Putamen (tissue), 1 donor: ENCODE data around the gene SUMO3.

Source experiments
- DNase-seq: peaks from one replicate; pipeline ENCODE4 v3.0.0-alpha.2; 2016; ENCODE audit warnings: low spot score

The SUMO3 gene

GRCh38 chr21:44801468-44802395, 16.1 kb downstream of the SUMO3 start, which contains the start of gene UBE2G2:
Gene UBE2G2, minus strand, starts transcription at chr21:44801820. Its CDS starts 72 bp downstream, at chr21:44801748.
- peak; percentile 80 for DNase-seq

DNA sequence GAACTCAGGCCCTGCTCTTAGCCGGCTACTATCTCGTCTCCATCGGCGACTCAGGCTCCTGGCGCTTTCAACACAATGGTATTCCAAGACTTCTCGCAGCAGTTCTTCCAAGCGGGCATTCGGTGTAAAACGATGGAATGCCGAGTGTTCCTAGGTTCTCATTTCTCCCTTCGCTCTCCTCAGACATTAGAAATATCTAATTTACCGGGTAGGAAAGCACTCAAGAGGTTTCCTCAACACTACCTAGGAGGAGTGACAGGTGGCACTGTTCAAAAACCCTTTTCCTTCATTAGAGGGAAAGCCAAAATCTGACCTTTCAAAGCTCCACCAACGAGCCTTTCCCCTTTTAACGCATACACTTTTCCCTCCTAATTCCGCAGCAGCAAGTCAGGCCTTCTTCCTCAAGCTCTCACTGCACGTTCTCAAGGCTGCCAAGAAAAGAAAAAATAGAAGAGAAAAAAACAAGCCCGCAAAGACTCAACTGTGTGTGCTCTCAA, 16.8 kb downstream of the SUMO3 start:
- DNase-seq = no peak

DNA sequence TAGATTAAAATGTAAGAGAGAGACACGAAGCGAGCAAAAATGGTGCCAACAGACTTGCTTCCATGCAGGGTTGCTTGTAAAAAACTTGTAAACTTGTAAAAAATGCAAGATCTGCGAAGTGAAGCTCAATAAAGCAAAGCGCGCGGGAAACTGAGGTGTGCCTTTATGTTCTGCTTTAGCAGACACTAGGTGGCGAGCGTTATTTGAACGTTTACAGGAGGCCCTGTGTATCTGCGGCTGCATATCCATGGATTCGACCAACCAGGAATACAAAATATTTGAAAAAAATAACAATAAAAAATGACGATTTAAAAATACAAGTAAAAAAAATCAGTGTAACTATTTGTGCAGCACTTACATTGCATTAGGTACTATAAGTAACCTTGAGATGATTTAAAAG, 17.8 kb downstream of the SUMO3 start:
- DNase-seq = no peak

DNA sequence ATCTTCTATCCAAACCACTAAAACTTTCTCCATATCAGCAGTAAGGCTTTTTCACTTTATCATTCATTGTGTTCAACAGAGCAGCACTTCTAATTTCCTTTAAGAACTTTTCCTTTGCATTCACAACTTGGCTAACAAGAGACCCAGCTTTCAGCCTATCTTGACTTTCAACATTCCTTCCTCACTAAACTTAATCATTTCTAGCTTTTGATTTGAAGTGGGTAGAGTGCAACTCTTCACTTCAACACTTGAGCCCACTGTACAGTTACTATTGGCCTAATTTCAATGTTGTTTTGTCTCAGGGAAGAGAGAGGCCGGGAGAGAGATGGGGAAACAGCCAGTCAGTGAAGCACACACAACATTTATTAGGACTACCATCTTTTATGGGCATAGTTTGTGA, 18.2 kb downstream of the SUMO3 start:
- no peak for DNase-seq

GRCh38 chr21:44797775-44798174, 20.1 kb downstream of the SUMO3 start:
- DNase-seq = no peak

- no peak for DNase-seq
Observed at GRCh38 chr21:44795342-44795741, 22.5 kb downstream of the SUMO3 start.

GRCh38 chr21:44793592-44794374, 24.1 kb downstream of the SUMO3 start:
- DNase-seq = no peak

DNA sequence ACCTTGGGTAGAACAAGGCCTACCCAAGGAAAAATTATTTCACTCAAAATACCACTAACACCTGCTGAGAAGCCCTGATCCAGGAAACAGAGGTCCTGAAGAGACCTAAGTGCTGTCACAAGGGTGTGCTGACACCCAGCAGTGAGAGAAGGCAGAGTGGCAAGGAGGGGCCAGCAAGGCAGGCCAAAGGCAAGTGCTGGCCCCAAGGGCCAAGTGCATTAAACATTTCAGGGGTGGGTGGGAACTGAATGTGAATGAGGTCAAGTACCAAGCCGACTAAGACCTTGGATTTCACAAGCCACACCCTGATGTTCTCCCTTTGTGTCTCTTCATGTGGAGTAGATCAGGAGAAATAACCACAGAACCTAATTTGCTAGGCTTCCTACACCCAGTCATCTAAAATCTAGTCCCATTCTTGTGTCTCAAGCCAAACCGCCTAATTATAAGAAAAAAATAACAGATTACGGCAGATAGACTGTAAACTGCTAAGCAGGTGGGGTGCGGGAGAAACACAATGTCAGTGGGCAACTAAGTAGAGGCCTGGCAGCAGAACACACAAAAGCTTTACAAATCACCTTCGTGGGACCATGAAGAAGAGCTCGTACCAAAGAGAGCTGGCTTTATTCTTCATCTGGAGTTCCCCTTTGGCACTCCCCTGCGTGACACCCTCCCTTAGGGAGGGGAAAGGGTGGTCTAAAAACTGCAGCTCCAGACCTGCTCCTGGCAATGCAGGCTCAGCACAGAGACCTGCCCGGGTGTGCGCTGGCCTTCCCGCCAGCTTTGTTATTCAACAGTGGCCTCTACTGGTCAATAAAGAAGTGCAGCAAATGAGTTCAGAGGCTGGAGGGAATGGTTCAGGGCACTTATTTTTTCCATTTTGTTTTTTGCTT, 24.9 kb downstream of the SUMO3 start:
- no peak for DNase-seq

DNA sequence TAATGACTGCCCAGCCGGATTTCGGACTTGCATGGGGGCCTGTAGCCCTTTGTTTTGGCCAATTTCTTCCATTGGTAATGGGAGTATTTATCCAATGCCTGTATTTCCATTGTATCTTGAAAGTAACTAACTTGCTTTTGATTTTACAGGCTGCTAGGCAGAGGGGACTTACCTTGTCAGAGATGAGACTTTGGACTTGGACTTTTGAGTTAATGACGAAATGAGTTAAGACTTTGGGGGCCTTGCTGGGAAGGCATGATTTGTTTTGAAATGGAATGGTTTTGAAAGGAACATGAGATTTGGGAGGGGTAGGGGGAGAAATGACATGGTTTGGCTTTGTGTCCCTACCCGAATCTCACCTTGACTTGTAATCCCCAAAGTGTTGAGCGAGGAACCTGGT, 25.9 kb downstream of the SUMO3 start:
- no peak for DNase-seq

- DNase-seq = no peak
Observed at GRCh38 chr21:44791246-44791645, 26.6 kb downstream of the SUMO3 start.

DNA sequence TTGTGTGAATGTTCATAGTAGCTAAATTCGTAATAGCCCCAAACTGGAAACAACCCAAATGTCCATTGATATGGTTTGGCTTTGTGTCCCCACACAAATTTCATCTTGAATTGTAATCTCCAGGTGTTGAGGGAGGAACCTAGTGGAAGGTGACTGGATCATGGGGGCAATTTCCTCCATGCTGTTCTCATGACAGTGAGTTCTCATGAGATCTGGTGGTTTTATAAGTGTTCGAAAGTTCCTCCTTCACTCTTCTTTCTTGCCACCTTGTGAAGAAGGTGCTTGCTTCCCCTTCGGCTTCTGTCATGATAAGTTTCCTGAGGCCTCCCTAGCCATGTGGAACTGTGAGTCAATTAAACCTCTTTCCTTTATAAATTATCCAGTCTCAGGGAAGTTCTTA, 27.5 kb downstream of the SUMO3 start:
- DNase-seq = no peak

GRCh38 chr21:44789880-44790279, 28.0 kb downstream of the SUMO3 start:
- DNase-seq = no peak

- DNase-seq = no peak
Observed at GRCh38 chr21:44785620-44786335, 32.1 kb downstream of the SUMO3 start.

- no peak for DNase-seq
Observed at GRCh38 chr21:44784810-44785209, 33.1 kb downstream of the SUMO3 start.

- no peak for DNase-seq
Observed at GRCh38 chr21:44783020-44783696, 34.7 kb downstream of the SUMO3 start.

DNA sequence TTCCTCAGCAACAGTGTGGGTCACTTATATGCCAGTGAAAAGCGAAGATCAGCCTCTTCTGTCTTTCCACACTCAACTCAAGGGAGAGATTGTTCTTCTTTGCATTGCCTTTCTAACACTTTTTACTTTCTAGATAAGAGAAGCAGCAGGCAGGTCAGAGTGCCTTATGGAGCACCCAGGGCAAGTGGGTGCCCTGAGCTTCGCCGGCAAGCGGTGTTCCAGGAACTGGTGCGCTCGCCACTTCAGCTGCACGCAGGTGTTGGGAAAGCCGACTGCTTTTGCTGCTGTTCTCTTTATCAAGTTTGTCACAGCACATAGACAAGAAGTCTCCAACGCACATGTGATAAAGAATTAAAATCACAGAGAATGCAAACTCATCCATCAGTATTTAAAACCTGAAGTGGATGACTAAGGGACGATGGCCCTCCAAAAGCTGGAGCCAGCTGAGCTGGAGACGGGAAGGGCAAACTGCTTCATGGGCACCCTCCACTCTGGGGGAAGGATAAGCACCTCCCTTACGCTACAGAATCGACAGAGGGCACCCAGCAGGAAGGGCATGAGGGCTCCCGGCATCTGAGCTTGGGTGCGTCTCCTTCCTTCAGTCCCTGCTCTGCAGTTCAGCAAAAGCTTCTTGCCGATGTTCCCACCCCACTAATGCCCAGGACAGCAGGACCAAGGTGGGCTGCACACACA, 36.9 kb downstream of the SUMO3 start:
- no peak for DNase-seq

GRCh38 chr21:44780137-44780502, 37.7 kb downstream of the SUMO3 start:
- no peak for DNase-seq

GRCh38 chr21:44779417-44780136, 38.3 kb downstream of the SUMO3 start:
- no peak for DNase-seq

DNA sequence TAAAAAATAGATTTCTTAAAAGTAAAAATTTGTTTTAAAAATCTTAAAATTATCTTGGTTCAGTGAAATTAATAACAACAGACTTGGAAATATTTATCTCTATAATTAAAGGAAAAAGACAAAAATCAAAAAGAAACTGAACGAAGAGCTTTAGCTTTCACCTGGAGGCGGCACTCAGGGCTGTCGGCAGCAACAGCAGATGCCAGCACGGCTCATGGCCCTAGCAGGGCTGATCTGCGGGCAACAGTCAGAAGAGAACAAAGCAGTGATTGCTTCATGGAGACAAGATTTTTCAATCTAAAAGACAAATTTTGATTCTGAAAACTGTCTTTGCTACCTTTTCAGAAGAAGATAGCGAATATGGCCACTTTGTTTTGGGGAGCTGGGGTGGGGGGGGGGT, 38.9 kb downstream of the SUMO3 start:
- DNase-seq = no peak
